SK-N-SH (cell line): ENCODE results near the gene AP1B1.

Experiments
- CHD2 ChIP-seq: fragments of 150-350 bp; IDR thresholded peaks from 2 replicates; pipeline ENCODE4 v1.6.1; 2018; ENCODE audit warnings: low read length; ENCODE audit not compliant: partially characterized antibody
- JUND ChIP-seq: IDR thresholded peaks from 2 replicates; pipeline ENCODE4 v1.4.0; 2012
- POLR2AphosphoS5 ChIP-seq: IDR thresholded peaks from 2 replicates; pipeline ENCODE4 v1.6.1; 2012; ENCODE audit warnings: low read depth, low read length
- RAD21 ChIP-seq: IDR thresholded peaks from 2 replicates; pipeline ENCODE4 v1.6.1; 2012; ENCODE audit warnings: mild to moderate bottlenecking, low read length
- TAF1 ChIP-seq: IDR thresholded peaks from 2 replicates; pipeline ENCODE4 v1.6.1; 2012; ENCODE audit warnings: low read depth, mild to moderate bottlenecking, low read length, moderate library complexity, borderline replicate concordance
- TF ChIP-seq, protein P1 (sequence below): fragments of 200-600 bp; sonication (generic); IDR thresholded peaks from 2 replicates; pipeline ENCODE4 v1.6.1; 2017; ENCODE audit warnings: antibody characterized with exemption, mild to moderate bottlenecking, moderate library complexity

DNA sequence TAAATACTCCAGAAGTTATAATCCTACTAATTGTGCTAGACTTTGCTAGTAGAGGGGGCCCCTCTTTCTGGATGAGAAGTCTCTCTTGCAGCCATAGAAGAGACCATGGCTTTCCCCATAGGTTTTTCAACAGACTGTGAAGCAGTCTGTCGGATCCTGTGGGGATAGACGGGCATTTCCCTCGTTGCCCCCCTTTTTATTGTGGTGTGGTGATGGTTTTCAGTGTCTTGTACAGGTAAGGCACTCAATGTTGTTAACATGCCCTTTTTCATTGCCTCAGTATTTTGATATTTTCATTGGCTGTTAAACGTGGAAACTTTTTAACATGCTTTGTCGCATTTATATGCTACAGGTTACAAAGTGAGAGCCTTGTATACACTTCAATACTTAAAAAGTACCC, 98.3 kb downstream of the AP1B1 start:
- TF ChIP-seq TAF1 (no peak), RAD21 (no peak), POLR2AphosphoS5 (no peak), CHD2 (no peak), JUND (no peak)
- TF ChIP-seq, protein P1, sequence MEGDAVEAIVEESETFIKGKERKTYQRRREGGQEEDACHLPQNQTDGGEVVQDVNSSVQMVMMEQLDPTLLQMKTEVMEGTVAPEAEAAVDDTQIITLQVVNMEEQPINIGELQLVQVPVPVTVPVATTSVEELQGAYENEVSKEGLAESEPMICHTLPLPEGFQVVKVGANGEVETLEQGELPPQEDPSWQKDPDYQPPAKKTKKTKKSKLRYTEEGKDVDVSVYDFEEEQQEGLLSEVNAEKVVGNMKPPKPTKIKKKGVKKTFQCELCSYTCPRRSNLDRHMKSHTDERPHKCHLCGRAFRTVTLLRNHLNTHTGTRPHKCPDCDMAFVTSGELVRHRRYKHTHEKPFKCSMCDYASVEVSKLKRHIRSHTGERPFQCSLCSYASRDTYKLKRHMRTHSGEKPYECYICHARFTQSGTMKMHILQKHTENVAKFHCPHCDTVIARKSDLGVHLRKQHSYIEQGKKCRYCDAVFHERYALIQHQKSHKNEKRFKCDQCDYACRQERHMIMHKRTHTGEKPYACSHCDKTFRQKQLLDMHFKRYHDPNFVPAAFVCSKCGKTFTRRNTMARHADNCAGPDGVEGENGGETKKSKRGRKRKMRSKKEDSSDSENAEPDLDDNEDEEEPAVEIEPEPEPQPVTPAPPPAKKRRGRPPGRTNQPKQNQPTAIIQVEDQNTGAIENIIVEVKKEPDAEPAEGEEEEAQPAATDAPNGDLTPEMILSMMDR, result no peak
